Hematopoietic multipotent progenitor cell (in vitro differentiated cells): ENCODE data around the gene KAT8. TPM values are rescaled to one million over a fixed set of nuclear protein-coding genes. Genes with fewer than 3 reads are reported as not detected.
"Not testable (repeated sequence)": the region's sequence is repeated elsewhere in the genome, so short reads cannot be mapped to it uniquely, and the experiment has no call there.

ENCODE experiments used
- DNase-seq, 3 donors: peaks; one replicate each; pipeline ENCODE4 v3.0.0-alpha.2; 2011 to 2015; ENCODE audit warnings: low read depth in 2 of 3, low spot score in 2 of 3
- total RNA-seq: library from RNA; depleted of rRNA; stranded (reverse); fragments of >200 nt; gene quantifications from one replicate; pipeline ENCODE4 v1.2.3, GENCODE V29; 2012

The KAT8 gene
- total RNA-seq, 1 donor, result 78.9 TPM

DNA sequence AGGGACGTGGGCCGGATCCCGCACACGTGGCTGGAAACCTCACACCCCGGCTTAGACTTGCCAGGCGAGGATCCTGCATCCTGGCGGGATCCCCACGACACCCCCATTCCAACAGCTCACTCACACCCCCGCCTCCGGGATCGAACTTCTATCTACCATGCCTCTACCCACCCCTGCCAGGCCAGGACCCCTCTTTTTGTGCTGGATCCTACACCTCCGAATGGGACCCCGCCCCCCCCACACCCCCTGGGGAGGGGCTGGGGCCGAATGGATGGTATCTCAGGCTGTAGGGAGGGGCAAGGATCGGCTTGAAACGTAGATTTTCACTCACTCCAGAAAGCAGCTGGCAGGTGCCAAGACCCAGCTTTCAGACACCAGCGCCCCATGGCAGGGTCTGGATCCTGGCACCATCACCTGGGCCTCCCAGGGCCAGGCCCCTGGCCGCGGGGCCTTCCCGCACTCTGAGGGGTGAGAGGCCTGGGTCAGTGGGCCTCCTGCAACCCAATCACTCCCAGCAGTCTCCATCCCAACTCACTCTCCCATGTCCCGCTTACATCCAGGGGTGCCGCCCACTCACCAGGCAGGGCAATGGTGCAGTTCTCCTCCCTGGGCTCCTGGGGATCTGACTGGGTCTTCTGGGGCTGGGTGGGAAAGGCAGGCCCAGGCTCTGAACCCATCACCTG lies 25.7 kb downstream of the KAT8 start:
- no peak for DNase-seq

DNA sequence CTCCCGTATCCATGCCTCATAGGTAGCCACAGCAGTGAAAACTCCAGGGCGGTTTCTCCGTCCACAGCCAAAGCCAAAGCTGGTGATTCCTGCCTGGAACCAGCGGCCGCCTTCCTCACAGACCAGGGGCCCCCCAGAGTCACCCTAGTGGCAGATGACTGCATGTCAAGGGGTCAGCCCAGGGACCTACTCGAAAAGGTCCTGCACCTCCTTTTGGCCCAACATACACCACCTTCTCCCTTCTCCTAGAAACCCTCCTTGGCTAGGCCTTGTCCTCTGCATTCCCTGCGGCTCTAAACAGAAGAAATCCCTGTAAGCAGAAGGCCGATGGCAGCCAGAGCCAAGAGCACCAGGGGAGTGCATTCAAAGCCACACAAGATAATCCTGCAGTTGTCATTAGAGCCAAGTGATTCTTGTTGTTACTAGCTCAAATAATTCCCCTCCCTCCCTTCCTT lies 26.3 kb downstream of the KAT8 start:
- no peak for DNase-seq

DNA sequence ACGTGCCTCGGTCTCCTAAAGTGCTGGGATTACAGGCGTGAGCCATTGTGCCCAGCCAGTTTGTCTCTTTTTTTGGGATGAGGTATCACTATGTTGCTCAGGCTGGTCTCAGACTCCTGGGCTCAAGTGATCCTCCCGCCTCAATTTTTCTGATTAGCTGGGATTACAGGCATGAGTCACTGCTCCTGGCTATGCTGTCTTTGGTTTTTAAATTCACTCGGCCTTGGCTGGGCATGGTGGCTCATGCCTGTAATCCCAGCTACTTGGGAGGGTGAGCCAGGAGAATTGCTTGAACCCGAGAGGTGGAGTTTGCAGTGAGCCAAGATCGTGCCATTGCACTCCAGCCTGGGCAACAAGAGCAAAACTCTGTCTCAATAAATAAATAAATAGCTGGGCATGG lies 27.0 kb downstream of the KAT8 start:
- DNase-seq, result not testable (repeated sequence)

DNA sequence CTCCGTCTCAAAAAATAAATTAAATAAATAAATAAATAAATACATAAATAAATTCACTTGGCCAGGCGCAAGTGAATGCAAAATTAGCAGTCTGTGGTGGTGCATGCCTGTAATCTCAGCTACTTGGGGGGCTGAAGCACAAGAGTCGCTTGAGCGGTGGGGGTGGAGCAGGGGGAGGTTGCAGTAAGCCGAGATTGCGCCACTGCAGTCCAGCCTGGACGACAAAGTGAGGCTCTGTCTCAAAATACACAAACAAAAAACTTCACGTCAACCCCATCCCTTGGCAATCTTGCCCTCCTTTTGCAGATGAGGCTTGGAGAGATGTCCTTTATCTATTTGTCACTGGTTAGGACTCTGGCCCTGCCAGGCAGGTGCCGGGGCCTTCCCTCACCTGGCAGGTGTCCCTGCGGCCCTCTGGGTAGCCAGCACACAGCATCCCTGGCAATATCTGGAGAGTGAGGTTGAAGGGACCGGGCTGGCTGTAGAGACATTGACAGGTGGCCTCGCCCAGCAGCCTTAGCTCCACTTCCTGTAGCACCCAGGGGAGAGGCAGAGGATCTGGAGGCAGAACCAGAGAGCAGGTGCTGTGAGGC lies 28.0 kb downstream of the KAT8 start:
- no peak for DNase-seq

DNA sequence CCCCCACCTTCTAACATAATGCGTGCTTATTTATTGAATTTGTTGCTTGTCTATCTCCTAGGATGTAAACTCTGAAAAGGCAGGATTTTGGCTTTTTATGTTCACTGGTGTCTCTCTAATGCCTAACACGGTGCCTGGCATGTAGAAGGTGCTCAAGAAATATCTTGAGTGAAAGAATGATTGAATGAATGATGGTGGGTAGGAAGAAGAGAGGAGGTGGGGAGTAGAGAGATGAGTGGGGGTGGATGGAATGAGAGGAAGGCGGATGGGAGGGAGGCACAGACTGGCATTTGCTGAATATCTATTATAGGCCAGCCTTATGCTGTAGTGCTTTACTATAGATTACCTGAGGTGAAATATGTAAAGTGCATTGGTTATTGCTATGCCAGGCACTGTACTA lies 30.1 kb downstream of the KAT8 start:
- DNase-seq, result no peak

DNA sequence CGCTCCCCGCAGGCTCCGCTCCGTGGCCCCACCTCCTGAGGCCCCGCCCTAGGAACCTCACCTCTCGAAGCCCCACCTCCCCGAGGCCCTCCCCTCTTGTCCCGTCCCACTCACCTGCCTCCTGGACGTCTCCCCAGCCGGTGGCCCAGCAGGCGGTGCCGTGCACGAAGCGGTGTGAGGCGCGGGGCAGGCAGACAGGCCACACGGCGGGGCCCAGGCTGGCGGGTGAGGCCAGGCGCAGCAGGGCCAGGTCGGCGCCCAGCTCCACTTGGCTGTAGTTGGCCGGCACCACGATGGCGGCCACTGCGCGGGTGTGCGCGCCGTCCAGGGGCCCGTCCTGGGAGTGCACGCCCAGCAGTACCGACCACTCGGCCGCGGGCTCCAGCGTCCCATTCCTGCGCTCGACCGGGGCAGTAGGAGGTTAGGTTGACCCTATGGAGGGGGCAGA lies 30.8 kb downstream of the KAT8 start:
- DNase-seq, result no peak

DNA sequence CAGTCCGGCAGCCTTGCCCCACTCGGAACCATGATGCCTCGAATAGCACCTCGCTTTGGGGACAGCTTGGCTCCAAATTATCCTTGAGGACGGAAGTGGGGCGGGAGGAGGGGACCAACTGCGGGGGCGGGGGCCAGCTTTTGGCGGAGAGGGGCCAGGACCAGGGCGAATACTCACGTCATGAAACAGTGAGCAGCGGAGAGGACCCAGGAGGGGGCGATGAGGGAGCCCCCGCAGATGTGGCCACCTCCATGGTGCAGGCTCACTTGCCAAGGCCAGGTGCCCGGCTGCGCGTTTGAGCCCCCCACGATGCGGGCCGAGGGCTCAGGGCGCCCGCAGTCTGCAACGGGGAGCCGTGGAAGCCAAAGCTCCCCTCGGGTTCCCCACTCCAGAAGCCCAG lies 31.4 kb downstream of the KAT8 start:
- no peak for DNase-seq

DNA sequence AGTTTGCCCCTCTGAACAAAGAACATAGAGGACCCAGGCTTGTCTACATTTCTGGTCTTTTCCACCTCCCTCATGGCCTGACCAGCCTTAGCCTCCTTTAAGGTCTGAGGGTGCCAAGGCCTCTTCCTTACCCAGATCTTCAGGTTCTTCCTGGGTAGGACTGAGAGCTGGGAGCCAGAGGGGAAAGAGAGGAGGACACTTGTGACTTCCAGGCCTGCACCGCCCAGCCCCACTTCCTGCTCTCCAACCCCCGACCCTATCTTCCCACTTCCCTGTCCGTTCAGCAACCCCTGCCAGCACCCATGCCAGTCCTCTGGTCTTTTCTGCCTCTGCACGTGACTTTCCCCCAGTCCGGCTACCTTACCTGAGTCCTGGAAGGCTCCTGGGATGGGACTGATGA lies 31.9 kb downstream of the KAT8 start:
- no peak for DNase-seq

DNA sequence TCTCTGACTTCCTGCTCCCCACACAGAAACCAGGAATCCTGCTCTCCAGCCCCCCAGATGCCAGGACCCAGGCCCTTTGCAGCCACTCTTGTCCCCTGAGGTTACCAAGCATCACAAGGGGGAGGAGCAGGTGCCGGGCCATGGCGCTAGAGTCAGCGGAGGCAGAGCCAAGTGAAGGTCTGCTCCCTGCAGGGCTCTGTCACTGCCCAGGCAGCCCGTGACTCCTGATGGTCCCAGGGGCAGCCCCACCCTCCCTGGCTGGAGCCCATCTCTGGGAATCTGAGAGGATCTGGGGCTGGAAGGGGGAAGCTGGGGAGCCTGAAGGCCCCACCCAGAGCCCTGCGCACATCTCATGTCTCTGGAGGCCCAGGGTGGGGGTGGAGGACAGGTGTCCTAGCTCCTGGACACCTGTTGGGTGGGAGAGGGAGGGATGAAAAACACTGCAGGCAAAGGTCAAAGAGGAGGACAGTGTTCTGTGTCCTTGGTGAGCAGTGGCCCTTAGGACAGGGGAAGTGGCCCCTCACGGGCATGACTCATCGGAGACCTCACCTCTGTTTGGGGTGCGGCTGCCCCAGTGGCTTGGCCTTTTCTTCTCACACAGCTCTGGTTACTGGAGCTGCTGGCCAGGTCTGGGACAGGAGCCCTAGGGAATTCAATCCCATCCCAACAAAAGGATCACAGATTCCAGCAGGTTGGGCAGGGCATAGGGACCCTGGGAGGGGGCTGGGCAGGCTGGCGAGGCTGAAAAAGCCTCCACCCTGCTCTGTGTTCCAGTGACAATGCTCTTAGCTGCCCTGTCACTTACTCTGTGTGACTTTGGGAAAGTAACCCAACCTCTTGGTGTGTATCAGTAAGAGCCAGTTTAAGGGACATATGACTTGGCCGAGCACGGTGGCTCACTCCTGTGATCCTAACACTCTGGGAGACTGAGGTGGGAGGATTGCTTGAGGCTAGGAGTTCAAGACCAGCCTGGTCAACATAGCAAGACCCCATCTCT lies 32.7 kb downstream of the KAT8 start, which contains the start of gene PRSS36:
Gene PRSS36, minus strand, starts transcription at position 173 of the 997 bp plus-strand sequence. Its CDS starts 31 bp downstream, at position 142.
- DNase-seq, result no peak

DNA sequence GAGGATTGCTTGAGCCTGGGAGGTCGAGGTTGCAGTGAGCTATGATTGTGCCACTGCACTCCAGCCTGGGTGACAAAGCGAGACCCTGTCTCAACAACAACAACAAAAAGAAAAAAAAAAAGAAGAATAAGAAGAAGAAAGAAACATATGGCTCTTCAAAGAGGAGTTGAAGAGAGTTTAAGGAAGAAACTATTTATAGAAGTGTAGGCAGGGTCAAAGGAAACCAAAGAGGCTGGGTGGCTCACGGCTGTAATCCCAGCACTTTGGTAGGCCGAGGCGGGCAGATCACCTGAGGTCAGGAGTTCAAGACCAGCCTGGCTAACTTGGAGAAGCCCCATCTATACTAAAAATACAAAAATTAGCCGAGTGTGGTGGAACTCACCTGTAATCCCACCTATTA lies 33.5 kb downstream of the KAT8 start:
- DNase-seq, result not testable (repeated sequence)

DNA sequence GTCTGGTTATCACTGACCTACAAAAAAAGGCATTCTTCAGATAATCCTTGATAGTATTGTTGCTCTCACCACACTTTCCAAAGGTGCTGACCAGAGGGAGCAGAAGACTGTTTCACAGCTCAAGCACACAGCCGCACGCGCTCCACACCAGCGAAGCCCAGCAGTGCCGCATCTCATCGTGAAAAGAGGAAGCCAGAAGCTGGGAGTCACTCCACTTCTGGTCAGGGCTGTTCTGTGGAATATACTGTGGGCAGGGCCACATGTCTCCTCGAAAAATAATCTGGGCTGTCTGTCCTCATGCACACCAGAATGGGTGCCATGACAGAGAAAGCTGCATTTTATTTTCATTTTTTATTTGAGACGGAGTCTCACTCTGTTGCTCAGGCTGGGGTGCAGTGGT lies 39.7 kb downstream of the KAT8 start:
- DNase-seq, result peak in 1 of 3 donors; percentile 53

DNA sequence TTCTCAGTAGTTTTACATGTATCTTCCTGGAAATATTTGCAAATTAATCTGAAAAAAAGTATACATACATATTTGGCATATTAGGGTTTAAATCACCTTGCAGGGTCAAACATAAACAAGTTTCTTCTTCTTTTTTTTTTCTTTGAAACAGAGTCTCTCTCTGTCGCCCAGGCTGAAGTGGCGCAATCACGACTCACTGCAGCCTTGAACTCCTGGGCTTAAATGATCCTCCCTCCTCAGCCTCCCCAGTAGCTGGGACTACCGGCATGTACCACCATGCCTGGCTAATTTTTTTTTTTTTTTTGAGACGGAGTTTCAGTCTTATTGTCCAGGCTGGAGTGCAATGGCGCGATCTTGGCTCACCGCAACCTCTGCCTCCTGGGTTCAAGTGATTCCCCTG lies 49.9 kb downstream of the KAT8 start:
- no peak for DNase-seq

DNA sequence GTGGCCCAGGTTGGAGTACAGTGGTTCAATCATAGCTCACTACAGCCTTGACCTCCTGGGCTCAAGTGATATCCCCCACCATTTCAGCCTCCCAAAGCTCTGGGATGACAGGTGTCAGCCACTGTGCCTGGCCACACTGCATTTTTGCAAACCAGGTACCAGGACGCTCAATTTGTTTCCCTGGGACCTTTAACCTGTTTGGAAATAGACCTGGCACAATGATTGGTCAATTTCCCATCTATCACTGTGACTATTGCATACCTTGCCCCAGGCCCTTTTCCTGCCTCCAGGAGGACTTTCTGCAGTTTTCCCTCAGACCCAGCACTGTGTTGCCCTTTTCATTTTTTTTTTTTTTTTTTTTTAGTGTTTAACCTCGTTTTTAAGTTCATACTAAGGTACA lies 51.4 kb downstream of the KAT8 start:
- DNase-seq, result no peak

DNA sequence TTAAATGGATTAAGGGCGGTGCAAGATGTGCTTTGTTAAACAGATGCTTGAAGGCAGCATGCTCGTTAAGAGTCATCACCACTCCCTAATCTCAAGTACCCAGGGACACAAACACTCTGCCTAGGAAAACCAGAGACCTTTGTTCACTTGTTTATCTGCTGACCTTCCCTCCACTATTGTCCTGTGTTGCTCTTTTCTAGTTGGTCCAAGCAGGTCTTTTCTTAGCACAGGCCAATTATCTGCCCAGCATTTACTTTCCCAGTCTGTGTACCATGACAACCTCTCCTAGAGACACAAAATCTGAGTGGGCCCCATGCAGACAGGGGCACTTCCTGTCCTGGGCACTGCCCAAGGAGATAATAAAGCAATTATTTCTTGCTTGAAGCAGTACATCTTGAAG lies 52.6 kb downstream of the KAT8 start:
- DNase-seq, result not testable (repeated sequence)

DNA sequence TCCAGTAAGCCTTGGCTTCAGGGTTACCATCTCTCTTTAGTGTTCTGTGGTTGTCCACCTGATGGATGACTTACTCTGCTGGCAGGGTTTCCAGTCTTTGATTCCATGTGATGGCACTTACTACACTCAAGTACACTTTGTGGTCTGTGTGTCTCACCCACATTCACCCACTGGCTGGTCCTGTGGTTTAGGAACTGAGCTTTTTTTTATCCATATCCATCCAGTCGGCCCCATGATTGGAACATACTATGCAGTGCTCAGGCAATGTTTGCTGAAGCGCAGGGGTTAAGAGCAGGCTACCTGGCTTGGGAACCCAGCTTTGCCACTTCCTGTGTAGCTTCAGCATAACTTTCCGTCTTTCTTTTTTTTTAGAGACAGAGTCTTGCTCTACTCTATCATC lies 59.7 kb downstream of the KAT8 start:
- peak in 2 of 3 donors; percentile 67 to 76 for DNase-seq

DNA sequence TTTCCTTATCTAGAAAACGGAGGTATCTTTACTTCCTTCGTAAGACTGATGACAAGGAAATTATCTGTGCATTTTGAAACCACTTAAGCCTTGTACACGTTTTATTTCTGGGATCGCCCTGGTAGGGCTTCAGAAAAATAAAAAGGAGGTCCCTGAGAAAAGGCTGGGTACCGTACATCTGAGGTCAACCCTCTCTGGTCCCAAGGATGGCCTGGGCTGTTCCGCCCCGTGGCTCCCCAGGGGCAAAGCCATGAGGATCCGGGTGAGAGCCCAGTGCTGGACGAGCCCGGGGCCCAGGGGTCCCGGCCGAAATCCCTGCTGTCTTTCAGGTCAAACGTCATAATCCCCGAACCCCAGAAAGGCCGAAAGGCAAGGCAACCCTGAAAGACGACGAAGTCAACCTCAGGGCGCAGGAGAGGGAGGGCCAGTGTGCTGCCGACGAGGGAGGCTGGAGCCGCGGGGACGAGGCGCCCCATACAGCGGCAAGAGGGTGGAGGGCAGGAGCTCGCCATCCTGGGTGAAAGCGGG lies 61.8 kb downstream of the KAT8 start:
- no peak for DNase-seq

DNA sequence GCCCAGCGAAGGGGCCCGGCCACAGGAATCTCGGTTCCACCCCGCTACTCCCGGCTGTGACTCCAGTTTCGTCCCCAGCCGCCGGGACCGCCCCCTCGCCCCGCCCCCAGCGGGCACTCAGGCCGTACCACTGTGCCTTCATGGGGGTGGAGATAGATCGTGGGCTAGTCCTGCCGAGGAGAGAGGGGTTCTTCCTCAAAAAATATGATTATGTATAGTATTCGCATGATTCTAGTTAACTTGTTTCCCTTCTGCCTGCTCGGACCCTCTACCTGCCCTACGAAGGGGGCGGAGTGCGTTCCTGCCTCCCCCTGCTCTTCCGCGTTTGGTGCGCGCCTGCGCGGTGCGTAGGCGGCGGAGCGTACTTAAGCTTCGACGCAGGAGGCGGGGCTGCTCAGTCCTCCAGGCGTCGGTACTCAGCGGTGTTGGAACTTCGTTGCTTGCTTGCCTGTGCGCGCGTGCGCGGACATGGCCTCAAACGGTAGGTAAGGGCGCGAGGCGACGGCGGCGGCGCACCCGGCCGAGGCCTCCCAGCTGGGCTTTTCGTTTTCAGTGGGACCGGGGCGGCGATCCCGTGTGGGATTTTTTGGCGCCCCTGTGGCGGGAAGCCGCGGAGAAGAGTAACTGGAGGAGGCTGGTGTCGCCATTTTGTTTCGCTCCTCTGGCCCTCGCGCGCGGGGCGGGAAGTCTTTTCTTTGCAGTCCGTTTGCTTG lies 62.4 kb downstream of the KAT8 start, which contains the start of gene FUS:
Gene FUS, plus strand, starts transcription at position 393 of the 713 bp plus-strand sequence. Its CDS starts 76 bp downstream, at position 469.
- DNase-seq, result peak; percentile 92 to 100 (median 94)
